A549 (cell line): ENCODE measurements around the gene HSP90AA1. TPM values are rescaled to one million over a fixed set of nuclear protein-coding genes. Genes with fewer than 3 reads are reported as not detected.

Experiments
- ATAC-seq, 2 experiments: fragments of 200-7000 bp in 1 of 2; fragments of >200 bp in 1 of 2; cut with Nextera tagmentation in 1 of 2; cut with Tn5 transposase in 1 of 2; 3 replicates each; pipeline versions ENCODE4 v1.8.0 to v1.9.1; 2018 to 2020; ENCODE audit warnings: mild to moderate bottlenecking in 1 of 2, moderate library complexity in 1 of 2
- CTCF ChIA-PET: fragments of 300-600 bp; sonication (Branson Sonifier 250); formaldehyde crosslinking; extraction: SDS; loops from one replicate; lab custom pipeline; 2021; ENCODE audit warnings: antibody characterized with exemption, inconsistent platforms; lab: Yijun Ruan, JAX
- POLR2A ChIA-PET: fragments of 350-600 bp; formaldehyde crosslinking; extraction: SDS; loops from one replicate; lab custom pipeline; 2021; ENCODE audit warnings: antibody characterized with exemption, inconsistent platforms; lab: Yijun Ruan, JAX
- DNase-seq, 2 experiments: peaks; one replicate each; pipeline versions ENCODE4 v3.0.0 to v3.0.0-alpha.2; 2011 to 2016; ENCODE audit warnings: low read depth in 1 of 2, low spot score in 1 of 2
- FAIRE-seq: peaks from 2 replicates; lab custom pipeline; 2011; peaks lifted over from hg19 to GRCh38; lab: Jason Lieb, UNC
- H3K27ac ChIP-seq, 2 experiments: fragments of >200 bp; sonication (Bioruptor Twin); formaldehyde crosslinking; 3 replicates each; pipeline ENCODE4 v1.5.1; 2016 to 2017
- H3K4me1 ChIP-seq: fragments of >200 bp; sonication (Bioruptor Twin); formaldehyde crosslinking; 3 replicates; pipeline ENCODE4 v1.6.1; 2016
- H3K4me2 ChIP-seq: fragments of >200 bp; sonication (Bioruptor Twin); formaldehyde crosslinking; 3 replicates; pipeline ENCODE4 v1.6.1; 2016
- H3K4me3 ChIP-seq: fragments of >200 bp; sonication (Bioruptor Twin); formaldehyde crosslinking; 3 replicates; pipeline ENCODE4 v1.5.1; 2016
- H3K9me3 ChIP-seq: fragments of >200 bp; sonication (Bioruptor Twin); formaldehyde crosslinking; 3 replicates; pipeline ENCODE4 v1.6.1; 2016
- CBX8 ChIP-seq: fragments of 200-600 bp; sonication (generic); IDR thresholded peaks from 2 replicates; pipeline ENCODE4 v1.6.1; 2016
- EHF ChIP-seq: fragments of 250-450 bp; sonication (Bioruptor Pico); IDR thresholded peaks from 2 replicates; pipeline ENCODE4 v1.5.0; 2020; ENCODE audit warnings: mild to moderate bottlenecking
- ESRRA ChIP-seq: fragments of 150-350 bp; IDR thresholded peaks from 2 replicates; pipeline ENCODE4 v1.6.1; 2014; ENCODE audit warnings: mild to moderate bottlenecking, low read length, borderline replicate concordance
- FOXS1 ChIP-seq: fragments of 250-450 bp; sonication (Bioruptor Pico); IDR thresholded peaks from 2 replicates; pipeline ENCODE4 v1.5.0; 2020; ENCODE audit warnings: mild to moderate bottlenecking, moderate library complexity
- GATA3 ChIP-seq: IDR thresholded peaks from 2 replicates; pipeline ENCODE4 v1.6.1; 2012; ENCODE audit warnings: borderline replicate concordance
- KDM5A ChIP-seq: fragments of 200-600 bp; sonication (generic); IDR thresholded peaks from 2 replicates; pipeline ENCODE4 v1.6.1; 2016; ENCODE audit warnings: antibody characterized with exemption, mild to moderate bottlenecking
- MAFK ChIP-seq: fragments of 450-650 bp; IDR thresholded peaks from 2 replicates; pipeline ENCODE4 v1.6.1; 2014; ENCODE audit not compliant: partially characterized antibody
- MYC ChIP-seq: IDR thresholded peaks from 2 replicates; pipeline ENCODE4 v1.6.1; 2012; ENCODE audit warnings: mild to moderate bottlenecking, inconsistent platforms, low read length, improper control_type of control experiment, borderline replicate concordance
- NPAS2 ChIP-seq: fragments of 250-450 bp; sonication (Bioruptor Pico); IDR thresholded peaks from 2 replicates; pipeline ENCODE4 v1.8.0; 2022; ENCODE audit warnings: mild to moderate bottlenecking, moderate library complexity, borderline replicate concordance
- NR3C1 ChIP-seq: fragments of >200 bp; sonication (Bioruptor Twin); formaldehyde crosslinking; IDR thresholded peaks from 3 replicates; pipeline ENCODE4 v1.6.1; 2017
- RARB ChIP-seq: fragments of 250-450 bp; sonication (Bioruptor Pico); IDR thresholded peaks from 2 replicates; pipeline ENCODE4 v1.8.0; 2021; ENCODE audit warnings: mild to moderate bottlenecking, moderate library complexity
- TP53 ChIP-seq: fragments of 250-450 bp; sonication (Bioruptor Pico); IDR thresholded peaks from 2 replicates; pipeline ENCODE4 v1.5.0; 2021; ENCODE audit warnings: mild to moderate bottlenecking, moderate library complexity
- ZC3H11A ChIP-seq: fragments of 450-650 bp; IDR thresholded peaks from 2 replicates; pipeline ENCODE4 v1.6.1; 2014; ENCODE audit warnings: antibody characterized with exemption, mild to moderate bottlenecking
- ZFP36 ChIP-seq: fragments of 450-650 bp; IDR thresholded peaks from 2 replicates; pipeline ENCODE4 v1.6.1; 2014; ENCODE audit warnings: borderline replicate concordance; ENCODE audit not compliant: partially characterized antibody
- WGBS: methylation state at CpG from one replicate; pipeline ENCODE4 v1.1.6; 2017; ENCODE audit errors: missing lambda C conversion rate; 5-methylcytosine and 5-hydroxymethylcytosine counted together
- polyA plus RNA-seq, 4 experiments: library from polyadenylated mRNA; depleted of rRNA in 3 of 4; stranded (reverse); fragments of >200 nt; fragmentation: RNase III in 1 of 4; extraction: RNeasy Plus Mini Kit Qiagen cat#74134 plus additional on column Dnase treatment in 1 of 4; gene quantifications; 2 replicates in 3 of 4; 3 replicates in 1 of 4; pipeline ENCODE4 v1.2.3, GENCODE V29; 2011 to 2017
- TF ChIP-seq, protein P1 (sequence below): fragments of >200 bp; sonication (Bioruptor Twin); formaldehyde crosslinking; IDR thresholded peaks from 3 replicates; pipeline ENCODE4 v1.5.1; 2016
- TF ChIP-seq, protein P2 (sequence below): fragments of 150-350 bp; IDR thresholded peaks from 2 replicates; pipeline ENCODE4 v1.6.1; 2014; ENCODE audit warnings: low read depth, mild to moderate bottlenecking, low read length
- TF ChIP-seq, protein P3 (sequence below): IDR thresholded peaks from 2 replicates; pipeline ENCODE4 v1.6.1; 2012; ENCODE audit warnings: low read depth, borderline replicate concordance
- TF ChIP-seq, protein P4 (sequence below): IDR thresholded peaks from 2 replicates; pipeline ENCODE4 v1.6.1; 2012
- TF ChIP-seq, protein P5 (sequence below): IDR thresholded peaks from 2 replicates; pipeline ENCODE4 v1.6.1; 2012
- TF ChIP-seq, protein P6 (sequence below): fragments of 450-650 bp; IDR thresholded peaks from 2 replicates; pipeline ENCODE4 v1.6.1; 2014; ENCODE audit warnings: antibody characterized with exemption

HSP90AA1 gene
- polyA plus RNA-seq, 2 of the 4 experiments (the other 2 are of a cell fraction): 1,087 to 1,864 TPM

DNA sequence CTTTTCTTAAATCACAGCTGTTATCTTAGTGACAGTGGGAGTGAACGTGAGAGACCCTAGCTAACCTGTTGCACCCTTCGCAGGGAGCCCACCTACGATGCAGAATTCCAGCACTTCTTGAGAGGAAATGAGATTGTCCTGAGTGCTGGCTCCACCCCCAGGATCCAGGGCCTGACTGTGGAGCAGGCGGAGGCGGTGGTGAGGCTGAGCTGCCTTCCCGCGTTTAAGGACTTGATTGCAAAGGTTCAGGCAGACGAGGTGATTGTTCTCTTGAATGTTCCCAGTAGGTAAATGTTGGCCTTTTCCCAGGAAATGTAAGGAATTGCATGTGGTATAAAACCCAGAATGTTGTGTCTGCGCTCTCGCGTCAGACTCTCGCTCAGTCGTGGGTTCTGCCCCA, 46.7 kb downstream of the HSP90AA1 start:
- FAIRE-seq (no peak), ATAC-seq (no peak), DNase-seq (no peak)
- Histone ChIP-seq H3K4me3 (no peak overlapping the region), H3K9me3 (no peaks in the 10 kb centered on the region), H3K27ac (no peak overlapping the region), H3K4me2 (no peak overlapping the region), H3K4me1 (no peaks in the 10 kb centered on the region)
- POLR2A ChIA-PET: no interaction called here
- CTCF ChIA-PET: interaction anchor here (1.2 kb wide), 1 partner anchor 9 kb away, joined by 4 read pairs; no protein-coding TSS in a partner anchor
- 92% methylated on average over 13 of the region's 13 CpGs for WGBS
- TF ChIP-seq ZFP36 (no peak), ESRRA (no peak), EHF (no peak), MAFK (no peak), NPAS2 (CRISPR knock-in tag) (no peak), MYC (no peak), RARB (no peak), KDM5A (no peak), FOXS1 (CRISPR knock-in tag) (no peak), ZC3H11A (no peak)
- TF ChIP-seq, protein P1, sequence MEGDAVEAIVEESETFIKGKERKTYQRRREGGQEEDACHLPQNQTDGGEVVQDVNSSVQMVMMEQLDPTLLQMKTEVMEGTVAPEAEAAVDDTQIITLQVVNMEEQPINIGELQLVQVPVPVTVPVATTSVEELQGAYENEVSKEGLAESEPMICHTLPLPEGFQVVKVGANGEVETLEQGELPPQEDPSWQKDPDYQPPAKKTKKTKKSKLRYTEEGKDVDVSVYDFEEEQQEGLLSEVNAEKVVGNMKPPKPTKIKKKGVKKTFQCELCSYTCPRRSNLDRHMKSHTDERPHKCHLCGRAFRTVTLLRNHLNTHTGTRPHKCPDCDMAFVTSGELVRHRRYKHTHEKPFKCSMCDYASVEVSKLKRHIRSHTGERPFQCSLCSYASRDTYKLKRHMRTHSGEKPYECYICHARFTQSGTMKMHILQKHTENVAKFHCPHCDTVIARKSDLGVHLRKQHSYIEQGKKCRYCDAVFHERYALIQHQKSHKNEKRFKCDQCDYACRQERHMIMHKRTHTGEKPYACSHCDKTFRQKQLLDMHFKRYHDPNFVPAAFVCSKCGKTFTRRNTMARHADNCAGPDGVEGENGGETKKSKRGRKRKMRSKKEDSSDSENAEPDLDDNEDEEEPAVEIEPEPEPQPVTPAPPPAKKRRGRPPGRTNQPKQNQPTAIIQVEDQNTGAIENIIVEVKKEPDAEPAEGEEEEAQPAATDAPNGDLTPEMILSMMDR: no peak
- TF ChIP-seq, protein P2, sequence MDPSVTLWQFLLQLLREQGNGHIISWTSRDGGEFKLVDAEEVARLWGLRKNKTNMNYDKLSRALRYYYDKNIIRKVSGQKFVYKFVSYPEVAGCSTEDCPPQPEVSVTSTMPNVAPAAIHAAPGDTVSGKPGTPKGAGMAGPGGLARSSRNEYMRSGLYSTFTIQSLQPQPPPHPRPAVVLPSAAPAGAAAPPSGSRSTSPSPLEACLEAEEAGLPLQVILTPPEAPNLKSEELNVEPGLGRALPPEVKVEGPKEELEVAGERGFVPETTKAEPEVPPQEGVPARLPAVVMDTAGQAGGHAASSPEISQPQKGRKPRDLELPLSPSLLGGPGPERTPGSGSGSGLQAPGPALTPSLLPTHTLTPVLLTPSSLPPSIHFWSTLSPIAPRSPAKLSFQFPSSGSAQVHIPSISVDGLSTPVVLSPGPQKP: no peak
- TF ChIP-seq, protein P3, sequence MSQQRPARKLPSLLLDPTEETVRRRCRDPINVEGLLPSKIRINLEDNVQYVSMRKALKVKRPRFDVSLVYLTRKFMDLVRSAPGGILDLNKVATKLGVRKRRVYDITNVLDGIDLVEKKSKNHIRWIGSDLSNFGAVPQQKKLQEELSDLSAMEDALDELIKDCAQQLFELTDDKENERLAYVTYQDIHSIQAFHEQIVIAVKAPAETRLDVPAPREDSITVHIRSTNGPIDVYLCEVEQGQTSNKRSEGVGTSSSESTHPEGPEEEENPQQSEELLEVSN: no peak
- TF ChIP-seq, protein P4, sequence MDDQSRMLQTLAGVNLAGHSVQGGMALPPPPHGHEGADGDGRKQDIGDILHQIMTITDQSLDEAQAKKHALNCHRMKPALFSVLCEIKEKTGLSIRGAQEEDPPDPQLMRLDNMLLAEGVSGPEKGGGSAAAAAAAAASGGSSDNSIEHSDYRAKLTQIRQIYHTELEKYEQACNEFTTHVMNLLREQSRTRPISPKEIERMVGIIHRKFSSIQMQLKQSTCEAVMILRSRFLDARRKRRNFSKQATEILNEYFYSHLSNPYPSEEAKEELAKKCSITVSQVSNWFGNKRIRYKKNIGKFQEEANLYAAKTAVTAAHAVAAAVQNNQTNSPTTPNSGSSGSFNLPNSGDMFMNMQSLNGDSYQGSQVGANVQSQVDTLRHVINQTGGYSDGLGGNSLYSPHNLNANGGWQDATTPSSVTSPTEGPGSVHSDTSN: no peak

DNA sequence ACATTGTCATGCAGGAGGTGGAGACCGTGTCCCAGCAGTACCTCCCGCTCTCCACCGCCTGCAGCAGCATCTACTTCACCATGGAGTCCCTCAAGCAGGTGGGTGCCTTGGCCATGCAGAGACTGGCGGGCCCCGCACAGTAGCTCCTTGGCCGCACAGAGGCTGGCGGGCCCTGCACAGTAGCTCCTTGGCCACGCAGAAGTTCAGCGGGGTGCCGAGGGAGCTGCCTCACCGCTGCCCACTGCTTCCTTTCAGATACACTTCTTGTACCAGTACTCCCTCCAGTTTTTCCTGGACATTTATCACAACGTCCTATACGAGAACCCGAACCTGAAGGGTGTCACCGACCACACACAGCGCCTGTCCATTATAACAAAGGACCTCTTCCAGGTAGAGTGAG, 47.7 kb downstream of the HSP90AA1 start:
- H3K4me1 ChIP-seq: no peaks in the 10 kb centered on the region
- H3K9me3 ChIP-seq: no peaks in the 10 kb centered on the region
- 97% methylated on average over 16 of the region's 16 CpGs for WGBS
- CTCF ChIA-PET: interaction anchor here (1.0 to 1.4 kb wide), 3 partner anchors 13 to 78 kb away, joined by 3 to 4 read pairs (median 3); no protein-coding TSS in a partner anchor
- no peak overlapping the region for H3K4me3 ChIP-seq
- FAIRE-seq (no peak), DNase-seq (no peak)
- no peak overlapping the region for H3K27ac ChIP-seq
- TF ChIP-seq FOXS1 (CRISPR knock-in tag) (no peak), EHF (no peak), RARB (no peak), NR3C1 (no peak), TP53 (CRISPR knock-in tag) (no peak), GATA3 (no peak), CBX8 (no peak)
- TF ChIP-seq, protein P4: no peak
- TF ChIP-seq, protein P5, sequence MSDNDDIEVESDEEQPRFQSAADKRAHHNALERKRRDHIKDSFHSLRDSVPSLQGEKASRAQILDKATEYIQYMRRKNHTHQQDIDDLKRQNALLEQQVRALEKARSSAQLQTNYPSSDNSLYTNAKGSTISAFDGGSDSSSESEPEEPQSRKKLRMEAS: no peak
- TF ChIP-seq, protein P6, sequence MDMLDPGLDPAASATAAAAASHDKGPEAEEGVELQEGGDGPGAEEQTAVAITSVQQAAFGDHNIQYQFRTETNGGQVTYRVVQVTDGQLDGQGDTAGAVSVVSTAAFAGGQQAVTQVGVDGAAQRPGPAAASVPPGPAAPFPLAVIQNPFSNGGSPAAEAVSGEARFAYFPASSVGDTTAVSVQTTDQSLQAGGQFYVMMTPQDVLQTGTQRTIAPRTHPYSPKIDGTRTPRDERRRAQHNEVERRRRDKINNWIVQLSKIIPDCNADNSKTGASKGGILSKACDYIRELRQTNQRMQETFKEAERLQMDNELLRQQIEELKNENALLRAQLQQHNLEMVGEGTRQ: no peak
- TF ChIP-seq, all 56 proteins: peak for 0
- H3K4me2 ChIP-seq: no peak overlapping the region
- no peak for ATAC-seq
- POLR2A ChIA-PET: no interaction called here
